Prostate gland (tissue), 2 donors: Measurements from ENCODE around the gene WNT3A. TPM values are rescaled to one million over a fixed set of nuclear protein-coding genes. Genes with fewer than 3 reads are reported as not detected.

Experiments
- DNase-seq: peaks from one replicate; pipeline ENCODE4 v3.0.0-alpha.2; 2019; ENCODE audit warnings: low spot score
- H3K27ac ChIP-seq, 2 donors: fragments of 200-600 bp; sonication (generic); 2 replicates each; pipeline ENCODE4 v1.5.1; 2017 to 2019
- H3K27me3 ChIP-seq: fragments of 200-600 bp; sonication (generic); replicated peaks from 2 replicates; pipeline ENCODE4 v1.5.1; 2019; ENCODE audit not compliant: insufficient read depth
- H3K36me3 ChIP-seq, 2 donors: fragments of 200-600 bp; sonication (generic); 1 replicate in 1 of 2; 2 replicates in 1 of 2; pipeline versions ENCODE4 v1.5.1 to v1.8.1; 2017 to 2019
- H3K4me1 ChIP-seq: fragments of 200-600 bp; sonication (generic); replicated peaks from 2 replicates; pipeline ENCODE4 v1.5.1; 2019
- H3K4me3 ChIP-seq, 2 donors: fragments of 200-600 bp; sonication (generic); 2 replicates each; pipeline ENCODE4 v1.5.1; 2017 to 2019
- H3K9me3 ChIP-seq: fragments of 200-600 bp; sonication (generic); 2 replicates; pipeline ENCODE4 v1.5.1; 2017
- POLR2A ChIP-seq: fragments of 450-650 bp; IDR thresholded peaks from one replicate; pipeline ENCODE4 v1.6.1; 2016; ENCODE audit warnings: antibody characterized with exemption, mild to moderate bottlenecking
- POLR2AphosphoS5 ChIP-seq: sonication (generic); formaldehyde crosslinking; IDR thresholded peaks from one replicate; pipeline ENCODE4 v1.6.1; 2017; ENCODE audit warnings: antibody characterized with exemption
- WGBS: methylation state at CpG from one replicate; pipeline ENCODE4 v1.1.5; 2018; 5-methylcytosine and 5-hydroxymethylcytosine counted together
- intact Hi-C: fragments of 100-400 bp; cut with DNase I; formaldehyde crosslinking; loops from one replicate; pipeline ENCODE4 v1.14.2; 2022
- total RNA-seq, 2 donors: library from RNA; depleted of rRNA; stranded (reverse); fragments of >200 nt; gene quantifications; one replicate each; pipeline ENCODE4 v1.1.0, GENCODE V29; 2016
- TF ChIP-seq, protein P1 (sequence below), 4 experiments: fragments of 200-600 bp in 2 of 4; fragments of 450-650 bp in 2 of 4; sonication (generic) in 2 of 4; IDR thresholded peaks; 1 replicate in 3 of 4; 2 replicates in 1 of 4; pipeline ENCODE4 v1.5.1; 2016 to 2019; ENCODE audit warnings: antibody characterized with exemption in 4 of 4, mild to moderate bottlenecking in 2 of 4, moderate library complexity in 2 of 4

Gene WNT3A
- total RNA-seq, 2 donors from 2014 or later = 2.4 to 4.8 TPM

- TF ChIP-seq POLR2AphosphoS5 (no peak), POLR2A (no peak)
- TF ChIP-seq, protein P1, sequence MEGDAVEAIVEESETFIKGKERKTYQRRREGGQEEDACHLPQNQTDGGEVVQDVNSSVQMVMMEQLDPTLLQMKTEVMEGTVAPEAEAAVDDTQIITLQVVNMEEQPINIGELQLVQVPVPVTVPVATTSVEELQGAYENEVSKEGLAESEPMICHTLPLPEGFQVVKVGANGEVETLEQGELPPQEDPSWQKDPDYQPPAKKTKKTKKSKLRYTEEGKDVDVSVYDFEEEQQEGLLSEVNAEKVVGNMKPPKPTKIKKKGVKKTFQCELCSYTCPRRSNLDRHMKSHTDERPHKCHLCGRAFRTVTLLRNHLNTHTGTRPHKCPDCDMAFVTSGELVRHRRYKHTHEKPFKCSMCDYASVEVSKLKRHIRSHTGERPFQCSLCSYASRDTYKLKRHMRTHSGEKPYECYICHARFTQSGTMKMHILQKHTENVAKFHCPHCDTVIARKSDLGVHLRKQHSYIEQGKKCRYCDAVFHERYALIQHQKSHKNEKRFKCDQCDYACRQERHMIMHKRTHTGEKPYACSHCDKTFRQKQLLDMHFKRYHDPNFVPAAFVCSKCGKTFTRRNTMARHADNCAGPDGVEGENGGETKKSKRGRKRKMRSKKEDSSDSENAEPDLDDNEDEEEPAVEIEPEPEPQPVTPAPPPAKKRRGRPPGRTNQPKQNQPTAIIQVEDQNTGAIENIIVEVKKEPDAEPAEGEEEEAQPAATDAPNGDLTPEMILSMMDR (IDR thresholded peaks at IDR 0.05) = no peak
- 89% methylated on average over 5 of the region's 5 CpGs for WGBS
- H3K36me3 ChIP-seq = no peaks in the 10 kb centered on the region
- peak overlapping the region in 1 of 2 donors; percentile 38 for H3K27ac ChIP-seq
- no peak overlapping the region for H3K4me3 ChIP-seq
- H3K9me3 ChIP-seq = no peaks in the 10 kb centered on the region
- DNase-seq = no peak
- H3K27me3 ChIP-seq = no peaks in the 10 kb centered on the region
- intact Hi-C loops = no loop called here
- H3K4me1 ChIP-seq = no peaks in the 10 kb centered on the region
Observed at GRCh38 chr1:228012555-228012954, 5.8 kb downstream of the WNT3A start.

- H3K4me1 ChIP-seq = no peaks in the 10 kb centered on the region
- 53% methylated on average over 23 of the region's 24 CpGs for whole genome bisulfite sequencing
- TF ChIP-seq POLR2AphosphoS5 = peak; percentile 88
- TF ChIP-seq POLR2A = peak; percentile 17
- TF ChIP-seq, protein P1 (IDR thresholded peaks at IDR 0.05) = no peak
- DNase-seq = peak; percentile 85
- intact Hi-C loops = no loop called here
- H3K27me3 ChIP-seq = no peaks in the 10 kb centered on the region
- H3K36me3 ChIP-seq = no peaks in the 10 kb centered on the region
- H3K9me3 ChIP-seq = no peaks in the 10 kb centered on the region
- peak overlapping the region; percentile 29 to 47 for H3K27ac ChIP-seq
- no peak overlapping the region for H3K4me3 ChIP-seq
Observed at GRCh38 chr1:228013131-228013934, 6.5 kb downstream of the WNT3A start.

GRCh38 chr1:228013935-228014930, 7.4 kb downstream of the WNT3A start:
- no peaks in the 10 kb centered on the region for H3K36me3 ChIP-seq
- no peaks in the 10 kb centered on the region for H3K27me3 ChIP-seq
- WGBS = 44% methylated on average over 21 of the region's 21 CpGs
- H3K4me3 ChIP-seq = no peak overlapping the region
- H3K9me3 ChIP-seq = no peaks in the 10 kb centered on the region
- TF ChIP-seq, protein P1 (IDR thresholded peaks at IDR 0.05) = no peak
- TF ChIP-seq POLR2A (no peak), POLR2AphosphoS5 (peak; percentile 57)
- DNase-seq = peak; percentile 80
- H3K27ac ChIP-seq = peak overlapping the region; percentile 31 to 47
- intact Hi-C loops = no loop called here
- no peaks in the 10 kb centered on the region for H3K4me1 ChIP-seq

DNA sequence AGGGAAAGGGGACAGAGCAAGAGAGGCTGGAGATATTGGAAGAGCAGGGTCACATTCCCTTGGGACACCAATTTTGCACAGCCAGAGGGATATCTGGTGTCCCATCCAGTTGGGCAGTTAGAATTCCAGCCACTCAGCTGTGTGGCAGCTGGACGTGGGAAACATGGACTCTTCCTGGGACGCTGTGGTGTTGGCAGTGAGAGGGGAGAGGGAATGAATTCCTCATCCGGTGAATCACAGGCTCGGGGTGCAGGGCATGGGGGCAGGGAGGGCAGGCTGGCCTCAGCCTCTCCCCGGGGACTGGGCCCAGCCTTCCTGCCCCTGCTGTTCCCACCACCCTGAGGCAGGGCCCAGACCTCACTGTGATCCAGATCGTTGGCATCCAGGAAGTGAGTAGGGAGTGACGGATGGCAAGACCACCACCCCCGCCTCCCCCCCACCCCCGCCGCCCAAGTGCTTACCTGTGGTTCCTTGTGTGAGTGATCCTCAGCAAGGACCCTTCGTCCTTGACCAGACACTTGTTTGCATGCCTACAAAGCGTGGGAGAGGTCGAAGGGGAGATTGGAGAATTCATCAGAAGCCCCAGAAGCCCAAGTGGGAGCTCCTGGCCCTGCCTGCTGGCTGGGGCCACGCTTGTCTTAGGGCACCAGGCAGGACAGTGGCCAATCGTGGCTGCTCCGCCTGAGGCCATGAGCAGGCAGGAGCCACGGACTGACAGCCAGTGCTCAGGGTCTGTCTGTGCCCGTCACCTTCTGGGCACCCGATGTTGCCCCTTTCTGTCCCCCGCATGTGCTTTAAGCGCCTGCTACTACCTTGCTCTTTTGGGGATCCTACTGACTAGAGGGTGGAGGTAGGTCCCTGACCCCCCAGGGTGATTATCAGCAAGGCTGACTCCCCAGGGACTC, 8.7 kb downstream of the WNT3A start:
- WGBS = 83% methylated on average over 21 of the region's 21 CpGs
- no peaks in the 10 kb centered on the region for H3K9me3 ChIP-seq
- no peaks in the 10 kb centered on the region for H3K36me3 ChIP-seq
- intact Hi-C loops = no loop called here
- no peak for DNase-seq
- TF ChIP-seq POLR2A (no peak), POLR2AphosphoS5 (no peak)
- TF ChIP-seq, protein P1 (IDR thresholded peaks at IDR 0.05) = no peak
- H3K27ac ChIP-seq = no peak overlapping the region
- H3K27me3 ChIP-seq = no peaks in the 10 kb centered on the region
- no peak overlapping the region for H3K4me3 ChIP-seq
- H3K4me1 ChIP-seq = no peaks in the 10 kb centered on the region
